Measurements from ENCODE around the gene ANKRD62. TPM values are rescaled to one million over a fixed set of nuclear protein-coding genes. Genes with fewer than 3 reads are reported as not detected.
A peak's percentile ranks its signal among the peaks of the same experiment; 100 is the strongest.

Gene ANKRD62
- total and polyA plus RNA-seq, 7 donors = not detected

DNA sequence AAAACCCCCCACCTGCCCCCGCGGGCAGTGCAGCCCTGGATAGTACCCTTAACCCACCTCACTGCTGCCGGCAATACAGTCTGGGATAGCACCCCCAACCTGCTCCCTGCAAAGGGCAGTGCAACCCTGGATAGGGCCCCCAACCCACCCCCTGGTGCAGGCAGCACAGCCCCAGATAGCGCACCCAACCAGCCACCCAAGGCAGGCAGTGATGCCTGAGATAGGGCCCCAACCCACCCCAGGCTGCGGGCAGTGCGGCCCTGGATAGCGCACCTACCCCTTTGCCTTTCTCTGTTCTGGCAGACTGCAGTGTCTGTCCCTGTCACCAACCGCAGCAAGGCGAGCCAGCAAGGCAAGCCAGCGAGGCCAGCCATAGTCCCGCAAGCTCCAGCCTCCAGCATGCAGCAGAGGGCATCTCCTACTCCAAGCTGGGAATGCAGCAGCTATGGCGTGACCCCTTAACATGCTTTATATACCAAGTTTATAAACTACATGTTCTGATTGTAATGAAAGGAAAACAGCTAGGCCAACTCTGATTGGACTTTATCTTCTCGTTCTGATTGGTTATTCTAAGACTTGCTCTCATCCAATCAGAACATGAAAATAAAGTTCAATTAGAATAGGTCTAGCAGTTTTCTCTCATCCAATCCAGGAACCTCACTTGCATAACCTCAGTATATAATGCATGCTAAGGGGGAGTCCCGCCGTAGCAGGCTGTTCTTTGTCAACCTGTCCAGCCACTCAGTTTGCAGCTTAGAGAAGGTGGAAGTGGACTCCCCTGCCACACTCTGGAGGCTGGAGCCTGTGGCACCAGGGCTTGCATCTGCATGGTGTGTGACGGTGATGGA lies 34.1 kb upstream of the ANKRD62 start:
- intact Hi-C loops (cut with DNase I) = no loop called here
- Histone ChIP-seq H3K9me3 (no peaks in the 10 kb centered on the region), H3K4me1 (no peaks in the 10 kb centered on the region), H3K27ac (no peak overlapping the region), H3K4me3 (no peak overlapping the region), H3K36me3 (ENCODE audit: insufficient read depth in 1 of 2, low read depth in 1 of 2) (no peaks in the 10 kb centered on the region), H3K27me3 (ENCODE audit: insufficient read depth in 3 of 3, low read length in 2 of 3) (no peaks in the 10 kb centered on the region)
- TF ChIP-seq, protein P1, sequence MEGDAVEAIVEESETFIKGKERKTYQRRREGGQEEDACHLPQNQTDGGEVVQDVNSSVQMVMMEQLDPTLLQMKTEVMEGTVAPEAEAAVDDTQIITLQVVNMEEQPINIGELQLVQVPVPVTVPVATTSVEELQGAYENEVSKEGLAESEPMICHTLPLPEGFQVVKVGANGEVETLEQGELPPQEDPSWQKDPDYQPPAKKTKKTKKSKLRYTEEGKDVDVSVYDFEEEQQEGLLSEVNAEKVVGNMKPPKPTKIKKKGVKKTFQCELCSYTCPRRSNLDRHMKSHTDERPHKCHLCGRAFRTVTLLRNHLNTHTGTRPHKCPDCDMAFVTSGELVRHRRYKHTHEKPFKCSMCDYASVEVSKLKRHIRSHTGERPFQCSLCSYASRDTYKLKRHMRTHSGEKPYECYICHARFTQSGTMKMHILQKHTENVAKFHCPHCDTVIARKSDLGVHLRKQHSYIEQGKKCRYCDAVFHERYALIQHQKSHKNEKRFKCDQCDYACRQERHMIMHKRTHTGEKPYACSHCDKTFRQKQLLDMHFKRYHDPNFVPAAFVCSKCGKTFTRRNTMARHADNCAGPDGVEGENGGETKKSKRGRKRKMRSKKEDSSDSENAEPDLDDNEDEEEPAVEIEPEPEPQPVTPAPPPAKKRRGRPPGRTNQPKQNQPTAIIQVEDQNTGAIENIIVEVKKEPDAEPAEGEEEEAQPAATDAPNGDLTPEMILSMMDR (IDR thresholded peaks at IDR 0.05) = no peak
- ATAC-seq = no peak
- WGBS, 3 donors = 82 to 84% (median 82%) methylated on average over 16 of the region's 16 CpGs
- DNase-seq = no peak

- 77 to 86% (median 79%) methylated on average over 19 to 20 of the region's 20 CpGs for WGBS, 3 donors
- Histone ChIP-seq H3K27me3 (ENCODE audit: insufficient read depth in 3 of 3, low read length in 2 of 3) (no peaks in the 10 kb centered on the region), H3K36me3 (ENCODE audit: insufficient read depth in 1 of 2, low read depth in 1 of 2) (no peaks in the 10 kb centered on the region), H3K4me3 (no peak overlapping the region), H3K27ac (no peak overlapping the region), H3K9me3 (no peaks in the 10 kb centered on the region), H3K4me1 (no peaks in the 10 kb centered on the region)
- DNase-seq = no peak
- no peak for ATAC-seq
- intact Hi-C loops (cut with DNase I) = no loop called here
- TF ChIP-seq, protein P1 (IDR thresholded peaks at IDR 0.05) = no peak
These were observed 33.3 kb upstream of the ANKRD62 start for GRCh38 chr18:12060182-12060870.

DNA sequence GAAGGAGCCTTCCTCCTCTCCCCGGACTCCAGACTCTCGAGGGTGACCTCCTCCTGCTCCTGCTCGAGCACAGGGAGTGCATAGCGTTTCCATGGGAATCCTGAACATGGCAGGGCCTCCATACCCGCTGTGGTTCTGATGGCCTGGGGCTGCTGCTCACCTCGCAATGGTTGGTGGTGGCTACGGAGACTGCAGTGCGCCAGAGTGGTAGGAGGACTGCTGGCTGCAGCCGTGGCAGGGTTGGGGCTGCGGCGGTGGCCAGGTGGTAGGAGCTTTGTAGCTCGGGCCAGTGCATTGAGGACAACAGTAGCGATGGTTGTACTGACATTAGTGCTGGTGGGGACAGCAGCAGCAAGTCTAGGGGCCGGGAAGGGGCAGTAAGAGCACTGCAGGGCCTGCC lies 32.0 kb upstream of the ANKRD62 start:
- Histone ChIP-seq H3K36me3 (ENCODE audit: insufficient read depth in 1 of 2, low read depth in 1 of 2) (no peaks in the 10 kb centered on the region), H3K4me1 (no peaks in the 10 kb centered on the region), H3K4me3 (no peak overlapping the region), H3K9me3 (no peaks in the 10 kb centered on the region), H3K27ac (no peak overlapping the region), H3K27me3 (ENCODE audit: insufficient read depth in 3 of 3, low read length in 2 of 3) (no peaks in the 10 kb centered on the region)
- 80 to 84% (median 81%) methylated on average over 11 to 14 of the region's 14 CpGs for WGBS, 3 donors
- DNase-seq (peak in 1 of 2 donors; percentile 50), ATAC-seq (no peak)
- intact Hi-C loops (cut with DNase I) = no loop called here
- TF ChIP-seq, protein P1 (IDR thresholded peaks at IDR 0.05) = no peak

DNA sequence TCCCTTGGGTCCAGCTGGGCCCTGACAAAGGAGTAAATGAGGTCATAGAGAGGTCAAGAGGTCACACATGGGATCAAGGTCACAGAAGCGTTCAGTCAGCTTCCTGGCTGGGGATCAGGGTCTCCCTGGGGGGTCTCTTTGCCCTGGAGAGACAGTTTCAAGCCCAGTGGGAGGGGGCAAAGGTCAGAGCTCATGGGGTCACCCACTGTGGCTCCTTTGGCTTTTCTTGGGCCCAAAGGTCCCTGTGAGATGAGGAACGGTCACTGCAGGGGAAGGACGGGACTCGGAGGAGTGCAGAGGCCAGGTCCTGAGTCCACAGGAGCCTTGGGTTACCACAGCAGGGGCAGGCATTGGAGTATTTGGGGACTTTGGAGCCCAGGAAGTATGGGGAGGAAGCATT lies 30.7 kb upstream of the ANKRD62 start:
- ATAC-seq = no peak
- Histone ChIP-seq H3K27me3 (ENCODE audit: insufficient read depth in 3 of 3, low read length in 2 of 3) (no peaks in the 10 kb centered on the region), H3K4me1 (no peaks in the 10 kb centered on the region), H3K4me3 (no peak overlapping the region), H3K36me3 (ENCODE audit: insufficient read depth in 1 of 2, low read depth in 1 of 2) (no peaks in the 10 kb centered on the region), H3K9me3 (no peaks in the 10 kb centered on the region), H3K27ac (no peak overlapping the region)
- intact Hi-C loops (cut with DNase I) = no loop called here
- TF ChIP-seq, protein P1 (IDR thresholded peaks at IDR 0.05) = no peak
- no peak for DNase-seq
- WGBS, 3 donors = 59 to 74% (median 60%) methylated on average over 4 of the region's 4 CpGs

All from psoas muscle (tissue), 8 donors.